K562 (cell line): ENCODE results near the gene GLUL. TPM values are rescaled to one million over a fixed set of nuclear protein-coding genes. Genes with fewer than 3 reads are reported as not detected.

Experiments
- GABPB2 ChIP-seq: fragments of 250-450 bp; sonication (Bioruptor Pico); conservative IDR thresholded peaks from 2 replicates; pipeline ENCODE4 v1.5.1; 2021; ENCODE audit warnings: mild to moderate bottlenecking
- MYBL2 ChIP-seq, 2 experiments: fragments of 450-650 bp in 1 of 2; sonication (generic) in 1 of 2; formaldehyde crosslinking in 1 of 2; IDR thresholded peaks; 2 replicates each; pipeline versions ENCODE4 v1.6.1 to v1.8.1; 2017 to 2022; ENCODE audit warnings: borderline replicate concordance in 1 of 2, inconsistent platforms in 1 of 2, low read depth in 1 of 2, mild to moderate bottlenecking in 1 of 2, missing genetic modification reagents in 1 of 2, moderate library complexity in 1 of 2
- SMAD3 ChIP-seq: fragments of 450-650 bp; formaldehyde crosslinking; conservative IDR thresholded peaks from 2 replicates; pipeline ENCODE4 v1.4.0; 2020; ENCODE audit warnings: mild to moderate bottlenecking
- TAF15 ChIP-seq: fragments of 200-400 bp; formaldehyde crosslinking; IDR thresholded peaks from 2 replicates; pipeline ENCODE4 v1.6.1; 2017; ENCODE audit warnings: mild to moderate bottlenecking, low read depth, low read length, moderate library complexity
- TAL1 ChIP-seq: fragments of 450-650 bp; IDR thresholded peaks from 2 replicates; pipeline ENCODE4 v1.6.1; 2016; ENCODE audit warnings: mild to moderate bottlenecking
- TBL1XR1 ChIP-seq, 2 experiments: IDR thresholded peaks; 2 replicates each; pipeline ENCODE4 v1.6.1; 2012; ENCODE audit warnings: improper control_type of control experiment in 2 of 2, low read length in 2 of 2, mild to moderate bottlenecking in 1 of 2
- ZNF408 ChIP-seq: fragments of 250-450 bp; sonication (Bioruptor Pico); IDR thresholded peaks from 2 replicates; pipeline ENCODE4 v1.4.0; 2020; ENCODE audit warnings: low read depth, mild to moderate bottlenecking, moderate library complexity
- ZNF436 ChIP-seq: fragments of 250-450, 450-650 bp; sonication (Bioruptor Pico); formaldehyde crosslinking; IDR thresholded peaks from 2 replicates; pipeline ENCODE4 v1.7.0; 2020; ENCODE audit warnings: mild to moderate bottlenecking
- ZNF551 ChIP-seq: fragments of 250-450 bp; sonication (Bioruptor Pico); IDR thresholded peaks from 2 replicates; pipeline ENCODE4 v1.5.0; 2021; ENCODE audit warnings: mild to moderate bottlenecking, moderate library complexity
- ZNF77 ChIP-seq: fragments of 250-450 bp; sonication (Bioruptor Pico); IDR thresholded peaks from 2 replicates; pipeline ENCODE4 v1.5.0; 2020
- polyA plus RNA-seq, 8 experiments: library from polyadenylated mRNA; depleted of rRNA in 4 of 8; stranded (reverse) in 5 of 8; unstranded in 3 of 8; fragments of >200 nt; fragmentation: Nextera tagmentation in 2 of 8; fragmentation: Illumina TruSeq in 1 of 8; extraction: Ambion mirVana in 2 of 8; extraction: Trizol in 1 of 8; gene quantifications; 2 replicates each; pipeline versions ENCODE4 v1.2.1 to v1.2.3, GENCODE V29; 2011 to 2014; ENCODE audit warnings: inconsistent platforms in 1 of 8, missing spikeins in 1 of 8
- total RNA-seq, 7 experiments: library from RNA; depleted of rRNA in 6 of 7; stranded (reverse); fragments of >200 nt in 6 of 7; fragmentation: Illumina TruSeq in 2 of 7; extraction: Trizol in 2 of 7; gene quantifications; 2 replicates each; pipeline versions ENCODE4 v1.2.1 to v1.2.3, GENCODE V29; 2011 to 2021; ENCODE audit warnings: low replicate concordance in 1 of 7
- TF ChIP-seq, protein P1 (sequence below): fragments of 450-650 bp; IDR thresholded peaks from 2 replicates; pipeline ENCODE4 v1.6.1; 2017; ENCODE audit warnings: antibody characterized with exemption, mild to moderate bottlenecking
- TF ChIP-seq, protein P2 (sequence below): fragments of 200-800 bp; sonication (Bioruptor generic); IDR thresholded peaks from 2 replicates; pipeline ENCODE4 v1.6.1; 2016; ENCODE audit warnings: missing genetic modification characterization, missing compliant biosample characterization
- TF ChIP-seq, protein P3 (sequence below): fragments of 450-650 bp; IDR thresholded peaks from 2 replicates; pipeline ENCODE4 v1.6.1; 2016; ENCODE audit warnings: antibody characterized with exemption
- TF ChIP-seq, protein P4 (sequence below): fragments of 450-650 bp; formaldehyde crosslinking; IDR thresholded peaks from 2 replicates; pipeline ENCODE4 v1.4.0; 2022; ENCODE audit warnings: mild to moderate bottlenecking, moderate library complexity

Gene GLUL
- total and polyA plus RNA-seq, 9 of the 15 experiments (the other 6 are each of a cell fraction or from before 2014, with no cell fraction given): 1,088 to 4,222 (median 1,338) TPM

- TF ChIP-seq MYBL2 (IDR thresholded peaks at IDR 0.05; ENCODE audit: low read depth) (no peak; the same call in 1 of the 2 replicates), MYBL2 (CRISPR knock-in tag; IDR thresholded peaks at IDR 0.05; ENCODE audit: borderline replicate concordance) (no peak), ZNF408 (no peak), ZNF77 (CRISPR knock-in tag) (no peak), TBL1XR1 (IDR thresholded peaks at IDR 0.05; ENCODE audit: low read length in 2 of 2) (peak in 1 of 2 experiments; percentile 84; a peak in 2 of 4 replicates), ZNF436 (CRISPR knock-in tag) (no peak), ZNF551 (CRISPR knock-in tag) (no peak), TAF15 (no peak), TAL1 (peak; percentile 90), SMAD3 (CRISPR knock-in tag) (peak; percentile 71), GABPB2 (no peak)
- TF ChIP-seq, protein P1, sequence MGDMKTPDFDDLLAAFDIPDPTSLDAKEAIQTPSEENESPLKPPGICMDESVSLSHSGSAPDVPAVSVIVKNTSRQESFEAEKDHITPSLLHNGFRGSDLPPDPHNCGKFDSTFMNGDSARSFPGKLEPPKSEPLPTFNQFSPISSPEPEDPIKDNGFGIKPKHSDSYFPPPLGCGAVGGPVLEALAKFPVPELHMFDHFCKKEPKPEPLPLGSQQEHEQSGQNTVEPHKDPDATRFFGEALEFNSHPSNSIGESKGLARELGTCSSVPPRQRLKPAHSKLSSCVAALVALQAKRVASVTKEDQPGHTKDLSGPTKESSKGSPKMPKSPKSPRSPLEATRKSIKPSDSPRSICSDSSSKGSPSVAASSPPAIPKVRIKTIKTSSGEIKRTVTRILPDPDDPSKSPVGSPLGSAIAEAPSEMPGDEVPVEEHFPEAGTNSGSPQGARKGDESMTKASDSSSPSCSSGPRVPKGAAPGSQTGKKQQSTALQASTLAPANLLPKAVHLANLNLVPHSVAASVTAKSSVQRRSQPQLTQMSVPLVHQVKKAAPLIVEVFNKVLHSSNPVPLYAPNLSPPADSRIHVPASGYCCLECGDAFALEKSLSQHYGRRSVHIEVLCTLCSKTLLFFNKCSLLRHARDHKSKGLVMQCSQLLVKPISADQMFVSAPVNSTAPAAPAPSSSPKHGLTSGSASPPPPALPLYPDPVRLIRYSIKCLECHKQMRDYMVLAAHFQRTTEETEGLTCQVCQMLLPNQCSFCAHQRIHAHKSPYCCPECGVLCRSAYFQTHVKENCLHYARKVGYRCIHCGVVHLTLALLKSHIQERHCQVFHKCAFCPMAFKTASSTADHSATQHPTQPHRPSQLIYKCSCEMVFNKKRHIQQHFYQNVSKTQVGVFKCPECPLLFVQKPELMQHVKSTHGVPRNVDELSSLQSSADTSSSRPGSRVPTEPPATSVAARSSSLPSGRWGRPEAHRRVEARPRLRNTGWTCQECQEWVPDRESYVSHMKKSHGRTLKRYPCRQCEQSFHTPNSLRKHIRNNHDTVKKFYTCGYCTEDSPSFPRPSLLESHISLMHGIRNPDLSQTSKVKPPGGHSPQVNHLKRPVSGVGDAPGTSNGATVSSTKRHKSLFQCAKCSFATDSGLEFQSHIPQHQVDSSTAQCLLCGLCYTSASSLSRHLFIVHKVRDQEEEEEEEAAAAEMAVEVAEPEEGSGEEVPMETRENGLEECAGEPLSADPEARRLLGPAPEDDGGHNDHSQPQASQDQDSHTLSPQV: peak; percentile 92
- TF ChIP-seq, protein P2, sequence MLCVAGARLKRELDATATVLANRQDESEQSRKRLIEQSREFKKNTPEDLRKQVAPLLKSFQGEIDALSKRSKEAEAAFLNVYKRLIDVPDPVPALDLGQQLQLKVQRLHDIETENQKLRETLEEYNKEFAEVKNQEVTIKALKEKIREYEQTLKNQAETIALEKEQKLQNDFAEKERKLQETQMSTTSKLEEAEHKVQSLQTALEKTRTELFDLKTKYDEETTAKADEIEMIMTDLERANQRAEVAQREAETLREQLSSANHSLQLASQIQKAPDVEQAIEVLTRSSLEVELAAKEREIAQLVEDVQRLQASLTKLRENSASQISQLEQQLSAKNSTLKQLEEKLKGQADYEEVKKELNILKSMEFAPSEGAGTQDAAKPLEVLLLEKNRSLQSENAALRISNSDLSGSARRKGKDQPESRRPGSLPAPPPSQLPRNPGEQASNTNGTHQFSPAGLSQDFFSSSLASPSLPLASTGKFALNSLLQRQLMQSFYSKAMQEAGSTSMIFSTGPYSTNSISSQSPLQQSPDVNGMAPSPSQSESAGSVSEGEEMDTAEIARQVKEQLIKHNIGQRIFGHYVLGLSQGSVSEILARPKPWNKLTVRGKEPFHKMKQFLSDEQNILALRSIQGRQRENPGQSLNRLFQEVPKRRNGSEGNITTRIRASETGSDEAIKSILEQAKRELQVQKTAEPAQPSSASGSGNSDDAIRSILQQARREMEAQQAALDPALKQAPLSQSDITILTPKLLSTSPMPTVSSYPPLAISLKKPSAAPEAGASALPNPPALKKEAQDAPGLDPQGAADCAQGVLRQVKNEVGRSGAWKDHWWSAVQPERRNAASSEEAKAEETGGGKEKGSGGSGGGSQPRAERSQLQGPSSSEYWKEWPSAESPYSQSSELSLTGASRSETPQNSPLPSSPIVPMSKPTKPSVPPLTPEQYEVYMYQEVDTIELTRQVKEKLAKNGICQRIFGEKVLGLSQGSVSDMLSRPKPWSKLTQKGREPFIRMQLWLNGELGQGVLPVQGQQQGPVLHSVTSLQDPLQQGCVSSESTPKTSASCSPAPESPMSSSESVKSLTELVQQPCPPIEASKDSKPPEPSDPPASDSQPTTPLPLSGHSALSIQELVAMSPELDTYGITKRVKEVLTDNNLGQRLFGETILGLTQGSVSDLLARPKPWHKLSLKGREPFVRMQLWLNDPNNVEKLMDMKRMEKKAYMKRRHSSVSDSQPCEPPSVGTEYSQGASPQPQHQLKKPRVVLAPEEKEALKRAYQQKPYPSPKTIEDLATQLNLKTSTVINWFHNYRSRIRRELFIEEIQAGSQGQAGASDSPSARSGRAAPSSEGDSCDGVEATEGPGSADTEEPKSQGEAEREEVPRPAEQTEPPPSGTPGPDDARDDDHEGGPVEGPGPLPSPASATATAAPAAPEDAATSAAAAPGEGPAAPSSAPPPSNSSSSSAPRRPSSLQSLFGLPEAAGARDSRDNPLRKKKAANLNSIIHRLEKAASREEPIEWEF (CRISPR knock-in tag): no peak
- TF ChIP-seq, protein P3, sequence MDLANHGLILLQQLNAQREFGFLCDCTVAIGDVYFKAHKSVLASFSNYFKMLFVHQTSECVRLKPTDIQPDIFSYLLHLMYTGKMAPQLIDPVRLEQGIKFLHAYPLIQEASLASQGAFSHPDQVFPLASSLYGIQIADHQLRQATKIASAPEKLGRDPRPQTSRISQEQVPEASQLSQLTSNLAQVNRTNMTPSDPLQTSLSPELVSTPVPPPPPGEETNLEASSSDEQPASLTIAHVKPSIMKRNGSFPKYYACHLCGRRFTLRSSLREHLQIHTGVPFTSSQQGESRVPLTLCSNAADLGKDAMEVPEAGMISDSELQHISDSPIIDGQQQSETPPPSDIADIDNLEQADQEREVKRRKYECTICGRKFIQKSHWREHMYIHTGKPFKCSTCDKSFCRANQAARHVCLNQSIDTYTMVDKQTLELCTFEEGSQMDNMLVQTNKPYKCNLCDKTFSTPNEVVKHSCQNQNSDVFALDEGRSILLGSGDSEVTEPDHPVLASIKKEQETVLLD: peak; percentile 65; the same call in 1 of the 2 replicates
- TF ChIP-seq, protein P4, sequence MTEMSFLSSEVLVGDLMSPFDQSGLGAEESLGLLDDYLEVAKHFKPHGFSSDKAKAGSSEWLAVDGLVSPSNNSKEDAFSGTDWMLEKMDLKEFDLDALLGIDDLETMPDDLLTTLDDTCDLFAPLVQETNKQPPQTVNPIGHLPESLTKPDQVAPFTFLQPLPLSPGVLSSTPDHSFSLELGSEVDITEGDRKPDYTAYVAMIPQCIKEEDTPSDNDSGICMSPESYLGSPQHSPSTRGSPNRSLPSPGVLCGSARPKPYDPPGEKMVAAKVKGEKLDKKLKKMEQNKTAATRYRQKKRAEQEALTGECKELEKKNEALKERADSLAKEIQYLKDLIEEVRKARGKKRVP (CRISPR knock-in tag): peak; percentile 69
Measured at GRCh38 chr1:182338806-182339370, 52.7 kb downstream of the GLUL start (continued).
